ENCODE data around the gene PLK1.

DNA sequence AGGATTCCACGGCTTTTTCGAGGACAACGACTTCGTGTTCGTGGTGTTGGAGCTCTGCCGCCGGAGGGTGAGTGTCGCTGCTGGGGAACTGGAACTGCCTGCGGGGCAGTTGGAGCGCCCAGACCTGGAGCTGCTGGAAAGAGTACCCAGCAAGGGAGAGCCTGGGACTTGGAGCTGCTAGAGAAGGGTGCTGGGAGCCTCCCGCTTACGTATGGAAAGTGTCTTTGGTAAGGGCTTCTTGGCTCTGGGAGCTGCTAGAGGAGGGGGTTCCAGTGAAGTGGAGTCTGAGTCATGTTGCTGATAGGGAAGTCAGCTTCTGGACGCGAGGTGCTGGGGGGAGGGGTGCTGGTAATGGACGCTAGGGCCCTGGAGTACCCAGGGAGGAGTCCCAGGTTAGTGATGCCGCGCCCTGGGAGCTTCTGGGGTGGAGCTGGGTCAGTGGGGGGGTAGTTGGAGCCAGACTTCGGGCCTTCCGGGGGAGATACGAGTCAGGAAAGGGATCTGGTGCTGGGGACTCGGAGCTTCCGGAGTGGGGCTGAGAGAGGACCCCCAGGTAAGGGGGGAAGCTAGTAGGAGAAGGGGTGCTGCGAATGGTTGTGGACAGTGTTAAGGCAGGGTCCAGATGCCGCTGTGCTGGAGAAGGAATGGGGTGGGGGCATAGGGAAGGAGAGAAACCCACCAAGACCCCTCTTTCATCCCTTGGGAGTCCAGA is 741 bp downstream of the PLK1 start:
- TF ChIP-seq, protein P1, sequence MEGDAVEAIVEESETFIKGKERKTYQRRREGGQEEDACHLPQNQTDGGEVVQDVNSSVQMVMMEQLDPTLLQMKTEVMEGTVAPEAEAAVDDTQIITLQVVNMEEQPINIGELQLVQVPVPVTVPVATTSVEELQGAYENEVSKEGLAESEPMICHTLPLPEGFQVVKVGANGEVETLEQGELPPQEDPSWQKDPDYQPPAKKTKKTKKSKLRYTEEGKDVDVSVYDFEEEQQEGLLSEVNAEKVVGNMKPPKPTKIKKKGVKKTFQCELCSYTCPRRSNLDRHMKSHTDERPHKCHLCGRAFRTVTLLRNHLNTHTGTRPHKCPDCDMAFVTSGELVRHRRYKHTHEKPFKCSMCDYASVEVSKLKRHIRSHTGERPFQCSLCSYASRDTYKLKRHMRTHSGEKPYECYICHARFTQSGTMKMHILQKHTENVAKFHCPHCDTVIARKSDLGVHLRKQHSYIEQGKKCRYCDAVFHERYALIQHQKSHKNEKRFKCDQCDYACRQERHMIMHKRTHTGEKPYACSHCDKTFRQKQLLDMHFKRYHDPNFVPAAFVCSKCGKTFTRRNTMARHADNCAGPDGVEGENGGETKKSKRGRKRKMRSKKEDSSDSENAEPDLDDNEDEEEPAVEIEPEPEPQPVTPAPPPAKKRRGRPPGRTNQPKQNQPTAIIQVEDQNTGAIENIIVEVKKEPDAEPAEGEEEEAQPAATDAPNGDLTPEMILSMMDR (IDR thresholded peaks at IDR 0.05), result no peak
- TF ChIP-seq POLR2A (IDR thresholded peaks at IDR 0.05), result no peak

Data from lower leg skin (tissue), 3 donors.